GM18858 (cell line): ENCODE measurements around the gene ZNF764.
A peak's percentile ranks its signal among the peaks of the same experiment; 100 is the strongest.
"Not testable (repeated sequence)": the region's sequence is repeated elsewhere in the genome, so short reads cannot be mapped to it uniquely, and the experiment has no call there.

ENCODE experiments used
- ATAC-seq: cut with Tn5 transposase; IDR thresholded peaks from one replicate; pipeline ENCODE4 v1.9.1; 2021; ENCODE audit not compliant: unreplicated experiment

The ZNF764 gene

DNA sequence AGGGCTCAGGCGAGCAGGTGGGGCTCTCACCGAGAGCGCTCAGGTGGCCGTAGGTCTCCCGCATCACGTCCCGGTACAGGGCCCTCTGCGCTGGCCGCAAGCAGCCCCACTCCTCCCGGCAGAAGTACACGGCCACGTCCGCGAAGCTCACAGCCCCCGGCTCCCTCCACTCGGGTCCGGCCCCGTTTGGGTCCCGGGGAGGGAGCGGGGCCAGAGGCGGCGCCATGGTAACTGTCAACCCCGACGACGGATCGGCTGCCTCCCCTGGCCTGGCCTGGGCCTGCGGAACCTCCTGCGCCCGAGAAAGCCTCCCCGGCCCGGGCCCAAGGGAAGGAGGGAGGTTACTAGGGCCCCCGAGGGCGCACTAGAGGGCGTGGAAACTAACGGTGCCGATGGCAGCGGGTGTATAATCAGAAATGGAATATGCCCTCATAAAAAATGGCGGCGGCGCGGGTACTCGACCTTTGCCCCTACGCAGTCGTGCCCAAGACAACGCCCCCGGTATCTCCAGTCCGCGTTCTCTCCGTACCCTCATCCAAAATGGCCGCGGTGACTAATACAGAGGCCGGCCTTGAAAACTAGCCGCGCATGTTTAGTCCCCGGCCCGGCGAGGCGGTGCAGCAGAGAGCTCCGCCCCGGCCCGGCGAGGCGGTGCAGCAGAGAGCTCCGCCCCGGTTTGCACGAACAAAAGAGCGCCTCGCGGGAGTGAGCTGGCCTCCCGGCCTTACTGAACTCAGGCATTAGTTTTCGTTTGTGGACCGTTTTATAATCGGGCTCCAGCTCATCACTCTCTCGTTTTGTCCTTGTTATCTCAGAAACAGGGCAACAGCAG, at the start of gene ZNF764:
Gene ZNF764 (minus strand): TSS at position 418 of the 832 bp plus-strand sequence. CDS start 192 bp downstream, at position 226.
- ATAC-seq = peak; percentile 63

DNA sequence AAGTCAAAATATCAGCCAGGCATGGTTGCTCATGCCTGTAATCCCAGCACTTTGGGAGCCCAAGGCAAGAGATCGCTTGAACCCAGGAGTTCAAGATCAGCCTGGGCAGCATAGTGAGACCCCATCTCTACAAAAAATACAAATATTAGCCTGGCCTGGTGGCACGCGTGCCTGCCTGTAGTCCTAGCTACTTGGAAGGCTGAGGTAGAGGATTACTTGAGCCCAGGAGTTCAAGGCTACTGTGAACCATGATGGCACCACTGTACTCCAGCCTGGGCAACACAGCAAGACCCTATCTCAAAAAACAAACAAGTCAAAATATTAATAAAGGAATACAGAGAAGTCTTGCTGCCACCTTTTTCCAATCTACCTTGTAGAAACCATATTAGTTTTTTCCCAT, 47.8 kb upstream of the ZNF764 start:
- no peak for ATAC-seq

DNA sequence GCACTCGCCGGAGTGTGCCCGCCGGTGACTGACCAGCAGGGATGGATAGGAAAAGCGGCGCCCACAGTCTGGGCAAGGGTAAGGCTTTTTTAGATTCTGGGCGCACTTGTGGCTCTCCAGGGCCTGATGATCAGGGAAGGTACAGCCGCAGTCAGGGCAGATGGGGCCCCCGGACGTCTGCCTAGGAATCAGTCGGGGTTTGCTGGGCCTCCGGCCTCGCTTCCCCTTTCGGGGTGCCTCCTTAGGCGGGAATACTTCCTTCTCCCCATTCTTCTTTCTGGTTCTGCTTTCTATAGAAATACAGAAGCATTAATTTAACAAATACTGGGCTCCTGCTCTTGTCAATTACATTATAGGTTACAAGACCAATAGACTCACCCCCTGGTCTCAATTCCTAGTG, 47.0 kb upstream of the ZNF764 start:
- no peak for ATAC-seq

DNA sequence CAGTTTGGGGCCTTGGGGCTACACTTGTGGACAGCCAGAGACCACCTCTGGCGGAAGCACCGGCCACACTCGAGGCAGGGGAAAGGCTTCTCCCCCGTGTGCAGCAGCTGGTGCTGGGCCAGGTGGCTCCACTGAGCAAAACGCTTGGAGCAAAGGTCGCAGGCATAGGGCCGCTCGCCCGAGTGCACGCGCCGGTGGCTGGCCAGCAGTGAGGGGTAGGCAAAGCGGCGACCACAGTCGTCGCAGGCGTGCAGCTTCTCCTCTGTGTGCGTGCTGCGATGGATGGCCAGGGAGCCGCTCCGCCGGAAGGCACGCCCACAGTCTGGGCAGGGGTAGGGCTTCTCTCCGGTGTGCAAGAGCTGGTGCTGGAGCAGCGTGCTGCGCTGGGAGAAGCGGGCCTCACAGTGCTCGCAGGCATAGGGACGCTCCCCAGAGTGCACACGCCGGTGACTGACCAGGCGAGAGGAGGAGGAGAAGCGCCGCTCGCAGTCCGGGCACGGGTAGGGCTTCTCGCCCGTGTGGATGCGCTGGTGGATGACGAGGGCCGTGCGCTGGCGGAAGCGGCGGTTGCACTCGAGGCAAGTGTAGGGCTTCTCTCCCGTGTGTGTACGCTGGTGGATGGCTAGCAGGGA, 46.3 kb upstream of the ZNF764 start:
- ATAC-seq = no peak

DNA sequence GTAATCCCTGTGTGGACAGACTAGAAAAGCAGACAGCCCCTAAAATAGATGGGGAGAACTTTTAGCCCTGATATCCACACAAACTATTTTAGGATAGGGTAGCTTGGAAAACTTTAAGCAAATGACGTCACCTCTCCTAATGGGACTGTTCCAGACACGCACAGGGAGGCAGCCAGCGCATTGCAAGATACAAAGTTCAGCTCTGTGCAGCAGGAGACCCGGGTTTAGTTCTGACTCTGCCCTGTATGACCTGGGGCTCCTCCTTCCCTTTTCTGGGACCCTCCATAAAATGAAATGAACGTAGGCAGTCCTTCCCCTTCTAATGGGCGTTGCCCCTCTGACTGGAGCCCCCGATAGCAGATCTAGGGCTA, 45.8 kb upstream of the ZNF764 start:
- ATAC-seq = no peak

DNA sequence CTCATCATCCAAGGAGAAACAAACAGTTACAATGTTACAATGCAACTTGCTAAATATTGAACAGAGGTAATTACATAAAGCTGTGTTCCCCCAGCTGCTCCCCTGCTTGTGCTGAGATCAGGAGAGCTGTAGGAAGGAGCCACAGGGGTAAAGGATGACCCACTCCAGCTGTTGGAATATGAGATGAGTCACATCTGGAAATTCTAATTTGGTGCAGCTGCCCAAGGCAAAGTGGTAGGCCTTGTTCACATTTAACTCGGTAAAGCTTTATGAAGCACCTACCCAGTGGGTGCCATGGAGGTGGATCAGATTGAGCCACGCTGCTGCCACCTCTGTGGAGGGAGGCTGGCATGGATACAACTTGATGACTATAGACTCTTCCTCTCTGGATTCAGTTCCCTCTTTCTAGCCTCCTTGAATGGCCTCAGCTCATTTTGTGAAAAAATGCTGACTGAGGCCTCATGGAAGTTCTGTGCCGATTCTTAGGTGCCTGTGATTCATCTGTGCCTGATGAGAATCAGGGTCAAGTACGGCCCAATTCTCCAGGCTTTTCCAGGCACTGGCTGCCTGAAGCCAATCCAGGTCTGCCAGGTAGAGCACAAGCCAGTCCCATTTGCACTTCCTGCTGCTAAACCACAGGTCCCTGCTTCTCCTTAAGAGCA, 44.6 kb upstream of the ZNF764 start:
- ATAC-seq = no peak

DNA sequence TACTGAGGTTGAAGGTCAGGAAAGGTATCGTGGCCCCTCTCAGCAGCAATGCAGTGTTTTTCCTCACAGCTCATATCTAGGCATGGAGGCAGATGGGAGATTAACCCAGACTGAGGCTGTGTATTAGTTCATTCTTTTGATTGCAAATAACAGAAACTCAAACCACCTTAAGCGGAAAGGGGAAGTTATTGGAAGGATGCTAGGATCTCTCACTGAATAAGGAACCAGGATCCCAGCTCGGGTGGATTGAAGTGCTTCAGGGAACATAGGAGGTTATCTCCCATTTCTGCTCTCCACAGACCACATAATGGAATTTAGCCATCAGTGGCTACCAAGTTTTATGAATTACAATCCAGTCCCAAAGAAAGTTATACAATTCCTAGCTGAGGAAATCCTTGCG, 43.8 kb upstream of the ZNF764 start:
- ATAC-seq = no peak

DNA sequence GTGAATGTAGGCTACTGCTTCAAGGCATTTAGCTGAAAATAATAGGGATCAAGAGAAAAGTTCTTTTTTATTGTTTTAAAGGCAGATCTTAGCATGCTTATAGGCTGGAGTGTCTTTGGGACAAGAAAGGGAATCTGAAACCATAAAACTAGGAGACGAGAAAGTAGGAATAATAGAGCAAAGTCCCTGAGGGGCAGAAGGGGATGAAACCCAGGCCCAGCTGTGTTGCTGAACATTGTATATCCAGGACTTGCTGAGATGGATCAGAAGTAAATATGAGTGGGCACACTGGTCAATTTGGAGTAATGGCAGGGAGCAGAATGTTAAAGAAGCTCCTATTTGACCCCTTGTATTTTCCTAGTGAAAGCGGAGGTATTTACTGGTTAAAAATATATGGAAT, 42.8 kb upstream of the ZNF764 start:
- ATAC-seq = no peak

DNA sequence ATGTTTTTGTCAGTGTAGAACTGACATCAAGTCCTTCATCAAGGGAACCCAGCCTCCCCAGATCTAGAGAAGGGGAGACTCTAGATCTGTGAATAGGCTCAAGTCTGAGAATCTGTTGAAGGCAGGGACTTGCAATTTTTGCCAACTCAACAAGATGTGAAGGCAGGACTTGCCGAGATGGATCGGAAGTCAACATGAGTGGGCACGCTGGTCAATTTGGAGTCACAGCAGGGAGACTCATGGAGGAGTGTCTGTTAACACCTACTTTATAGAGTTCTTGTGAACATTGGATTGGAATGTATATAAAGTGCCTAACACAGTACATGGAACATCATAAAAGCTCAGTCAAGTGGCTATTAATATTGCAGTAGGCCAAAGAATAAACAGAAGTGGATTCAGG, 42.0 kb upstream of the ZNF764 start:
- ATAC-seq = no peak

DNA sequence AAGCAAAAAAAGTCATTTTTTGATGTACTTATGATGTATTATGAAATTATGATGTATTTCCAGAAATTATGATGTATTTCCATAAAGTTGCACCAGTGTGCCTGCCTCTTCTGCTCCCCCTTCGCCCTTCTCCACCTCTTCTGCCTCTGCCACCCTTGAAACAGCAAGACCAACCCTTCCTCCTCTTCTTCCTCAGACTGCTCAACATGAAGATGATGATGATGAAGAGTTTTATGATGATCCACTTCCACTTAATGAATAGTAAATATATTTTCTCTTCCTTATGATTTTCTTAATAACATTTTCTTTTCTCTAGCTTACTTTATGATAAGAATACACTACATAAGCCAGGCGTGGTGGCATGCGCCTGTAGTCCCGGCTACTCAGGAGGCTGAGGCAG, 34.7 kb upstream of the ZNF764 start:
- no peak for ATAC-seq

DNA sequence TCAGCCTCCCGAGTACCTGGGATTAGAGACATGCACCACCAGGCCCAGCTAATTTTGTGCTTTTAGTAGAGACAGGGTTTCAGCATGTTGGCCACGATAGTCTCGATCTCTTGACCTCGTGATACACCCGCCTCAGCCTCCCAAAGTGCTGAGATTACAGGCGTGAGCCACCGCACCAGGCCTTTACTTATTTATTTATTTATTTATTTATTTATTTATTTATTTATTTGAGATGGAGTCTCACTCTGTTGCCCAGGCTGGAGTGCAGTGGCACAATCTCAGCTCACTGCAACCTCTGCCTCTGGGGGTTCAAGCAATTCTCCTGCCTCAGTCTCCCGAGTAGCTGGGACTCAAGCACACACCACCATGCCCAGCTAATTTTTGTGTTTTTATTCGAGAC, 32.7 kb upstream of the ZNF764 start:
- ATAC-seq = not testable (repeated sequence)

DNA sequence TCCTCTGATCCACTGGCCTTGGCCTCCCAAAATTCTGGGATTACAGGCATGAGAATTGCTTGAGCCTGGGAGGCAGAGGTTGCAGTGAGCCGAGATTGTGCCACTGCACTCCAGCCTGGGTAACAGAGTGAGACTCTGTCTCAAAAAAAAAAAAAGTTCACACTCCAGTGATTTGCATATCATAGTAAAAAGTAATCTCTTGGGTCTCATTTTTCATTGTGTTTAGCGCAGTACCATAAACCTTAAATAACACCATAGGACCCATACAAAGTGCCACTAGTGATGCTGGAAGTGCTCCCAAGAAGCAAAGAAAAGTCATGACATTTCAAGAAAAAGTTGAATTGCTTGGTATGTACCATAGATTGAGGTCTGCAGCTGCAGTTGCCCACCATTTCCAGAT, 31.4 kb upstream of the ZNF764 start:
- ATAC-seq = not testable (repeated sequence)

DNA sequence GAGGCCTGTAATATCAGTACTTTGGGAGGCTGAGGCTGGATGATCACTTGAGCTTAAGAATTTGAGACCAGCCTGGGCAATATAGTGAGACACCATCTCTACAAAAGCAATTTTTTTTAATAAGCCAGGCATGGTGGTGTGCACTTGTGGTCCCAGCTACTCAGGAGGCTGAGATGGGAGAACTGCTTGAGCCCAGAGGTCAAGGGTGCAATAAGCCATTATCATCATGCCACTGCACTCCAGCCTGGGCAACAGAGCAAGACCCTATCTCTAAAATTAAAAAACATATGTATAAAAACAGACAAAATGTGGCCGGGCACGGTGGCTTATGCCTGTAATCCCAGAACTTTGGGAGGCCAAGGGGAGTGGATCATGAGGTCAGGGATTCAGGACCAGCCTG, 30.5 kb upstream of the ZNF764 start:
- ATAC-seq = no peak

DNA sequence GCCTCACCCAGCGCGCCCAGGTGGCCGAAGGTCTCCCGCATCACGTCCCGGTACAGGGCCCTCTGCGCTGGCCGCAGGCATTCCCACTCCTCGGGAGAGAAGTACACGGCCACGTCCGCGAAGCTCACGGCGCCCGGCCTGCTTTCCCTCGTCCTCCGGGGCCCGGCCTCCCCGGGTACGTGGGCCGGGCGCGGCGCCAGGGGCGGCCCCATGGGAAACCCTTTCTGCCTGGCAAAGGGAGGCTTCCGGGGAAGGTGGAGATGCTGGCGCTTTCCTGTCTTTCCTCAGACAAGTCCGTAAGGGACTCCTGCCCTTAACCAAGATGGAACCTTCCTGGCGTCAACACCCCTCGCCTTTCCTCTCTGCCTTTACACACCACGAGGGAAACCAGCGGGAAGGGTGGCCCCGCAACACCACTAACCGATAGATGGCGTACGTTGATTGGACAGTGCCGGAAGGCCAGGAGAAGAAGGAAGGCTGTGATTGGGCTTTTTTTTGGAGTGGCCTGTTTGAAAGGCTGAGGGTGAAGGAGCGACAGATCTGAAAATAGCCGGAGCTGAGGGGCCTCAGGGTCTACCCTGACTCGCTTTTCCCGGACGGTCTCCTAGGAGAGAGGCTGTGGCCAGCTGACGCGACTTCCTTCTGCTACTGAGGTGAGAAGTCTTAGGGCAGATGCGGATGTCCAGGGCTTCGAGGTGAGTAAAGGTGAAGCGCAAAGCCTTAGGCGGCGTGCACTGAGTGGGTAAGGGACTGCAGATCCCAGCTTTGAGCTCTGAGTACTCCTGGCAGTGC, 27.4 kb upstream of the ZNF764 start, which contains the start of gene ZNF785:
Gene ZNF785 (minus strand): TSS at position 298 of the 792 bp plus-strand sequence. CDS start 86 bp downstream, at position 212.
- ATAC-seq = peak; percentile 66

DNA sequence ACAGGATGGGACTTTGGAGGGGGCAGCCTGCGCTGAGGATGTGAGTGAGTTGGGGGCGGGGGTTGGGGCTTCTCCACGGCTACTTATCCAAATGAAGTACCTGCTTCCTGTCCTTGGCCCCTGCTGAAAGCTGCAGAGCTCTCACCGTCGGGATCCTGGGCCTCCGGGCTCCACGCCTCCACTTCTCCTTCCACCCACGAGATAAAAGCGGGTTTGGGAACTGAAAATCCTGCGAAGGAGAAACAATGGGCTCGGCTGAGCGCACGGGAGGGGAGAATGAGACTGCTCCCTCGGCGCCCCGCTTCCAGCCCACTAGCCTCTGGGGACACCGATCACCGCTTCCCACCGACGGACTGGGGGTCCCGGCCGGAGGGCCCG, 26.8 kb upstream of the ZNF764 start:
- peak; percentile 23 for ATAC-seq

DNA sequence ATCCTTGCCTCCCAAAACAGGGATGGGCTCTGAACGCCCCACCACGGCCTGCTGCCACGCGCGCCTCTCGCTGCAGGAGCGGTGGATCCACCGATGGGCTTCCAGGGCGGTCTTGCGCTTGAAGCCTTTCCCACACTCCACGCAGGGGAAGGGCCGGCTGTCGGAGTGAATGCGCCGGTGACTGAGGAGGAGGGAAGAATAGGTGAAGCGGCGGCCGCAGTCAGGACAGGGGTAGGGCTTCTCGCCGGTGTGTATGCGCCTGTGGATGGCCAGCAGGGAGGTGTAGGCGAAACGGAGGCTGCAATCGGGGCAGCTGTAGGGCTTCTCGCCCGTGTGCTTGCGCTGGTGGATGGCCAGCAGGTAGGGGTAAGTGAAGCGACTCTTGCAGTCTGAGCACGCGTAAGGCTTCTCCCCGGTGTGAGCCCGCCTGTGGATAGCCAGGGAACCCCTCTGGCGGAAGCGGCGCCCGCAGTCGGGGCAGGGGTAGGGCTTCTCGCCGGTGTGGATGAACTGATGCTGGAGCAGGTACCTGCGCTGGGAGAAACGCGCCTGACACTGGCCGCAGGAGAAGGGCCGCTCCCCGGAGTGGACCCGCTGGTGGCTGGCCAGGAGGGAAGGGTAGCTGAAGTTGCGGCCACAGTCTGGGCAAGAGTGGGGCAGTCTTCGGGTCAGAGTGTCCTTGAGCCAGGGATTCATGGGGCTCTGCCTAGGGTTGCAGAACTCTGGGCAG, 24.6 kb upstream of the ZNF764 start:
- ATAC-seq = no peak

DNA sequence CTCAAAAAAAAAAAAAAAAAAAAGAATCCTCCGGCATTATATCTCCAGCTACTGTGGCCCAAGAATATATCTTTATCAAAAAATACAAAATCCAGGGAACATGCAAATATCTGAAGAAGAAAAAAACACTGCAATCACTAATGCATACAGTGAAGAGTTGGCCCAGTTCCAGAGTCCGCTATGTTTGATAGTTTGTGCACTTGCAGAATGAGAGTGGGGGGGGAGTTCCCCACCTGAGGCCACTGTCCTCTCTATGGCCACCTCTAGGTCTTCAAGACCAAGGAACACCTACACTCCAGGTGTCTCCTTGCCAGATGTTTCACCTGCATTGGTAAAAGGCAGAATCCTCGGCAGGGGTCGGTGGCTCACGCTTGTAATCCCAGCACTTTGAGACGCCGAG, 23.3 kb upstream of the ZNF764 start:
- ATAC-seq = no peak

DNA sequence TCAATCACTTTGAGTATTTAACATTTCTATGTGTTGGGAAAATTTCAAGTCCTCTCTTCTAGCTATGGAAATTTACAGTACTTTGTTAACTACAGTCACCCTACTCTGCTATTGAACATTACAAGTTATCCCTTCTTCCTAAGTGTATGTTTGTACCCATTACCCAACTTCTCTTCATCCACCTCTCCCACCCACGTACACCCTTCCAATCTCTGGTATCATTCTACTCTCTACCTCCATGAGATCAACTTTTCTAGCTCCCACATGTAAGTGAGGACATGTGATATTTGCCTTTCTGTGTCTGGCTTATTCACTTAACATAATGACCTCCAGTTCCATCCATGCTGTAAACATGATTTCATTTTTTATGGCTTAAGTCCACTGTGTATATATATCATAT, 16.5 kb upstream of the ZNF764 start:
- no peak for ATAC-seq

DNA sequence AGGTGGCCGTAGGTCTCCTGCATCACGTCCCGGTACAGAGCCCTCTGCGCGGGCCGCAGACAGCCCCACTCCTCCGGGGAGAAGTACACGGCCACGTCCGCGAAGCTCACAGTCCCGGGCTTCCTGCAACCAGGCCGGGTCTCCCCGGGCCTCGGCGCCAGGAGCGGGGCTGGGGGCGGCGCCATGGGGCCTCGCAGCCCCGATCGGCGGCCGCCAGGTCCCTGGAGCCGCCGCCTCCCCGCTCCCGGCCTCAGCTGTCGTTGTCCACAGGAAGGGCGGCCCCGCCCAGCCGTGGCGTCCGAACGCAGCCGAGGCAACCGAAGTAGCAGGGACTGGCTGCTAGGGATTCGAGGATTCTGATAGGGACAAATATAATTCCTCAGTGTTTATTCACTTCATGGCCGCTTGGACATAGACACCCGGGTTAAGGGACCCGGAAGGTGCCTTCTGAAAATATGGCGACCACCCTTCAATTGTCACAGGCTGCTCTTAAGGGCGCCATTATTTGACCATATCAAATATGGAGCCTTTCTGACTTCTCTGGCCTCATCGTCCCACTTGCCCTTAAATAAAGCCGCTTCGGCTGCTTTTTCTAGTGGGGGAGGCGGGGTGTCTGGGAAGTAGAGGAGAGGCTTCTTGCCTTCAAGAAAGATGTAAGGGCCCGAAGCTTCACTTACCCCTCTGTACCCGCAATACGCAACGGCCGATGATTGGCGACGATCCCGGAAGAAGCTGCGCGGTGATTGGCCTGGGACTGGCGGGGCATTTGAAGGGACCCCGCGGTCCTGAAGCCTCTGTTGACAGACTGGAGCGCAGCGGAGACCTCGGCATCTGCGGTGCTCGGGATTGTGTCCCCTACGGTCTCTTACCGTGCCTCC, 13.5 kb upstream of the ZNF764 start, which contains the start of gene ZNF688:
Gene ZNF688 (minus strand): TSS at position 270 of the 878 bp plus-strand sequence. CDS start 85 bp downstream, at position 185.
- ATAC-seq = peak; percentile 52
